ENCODE measurements around the gene PTGES2.

PTGES2 gene

GRCh38 chr9:128070874-128071273 lies 56.7 kb downstream of the PTGES2 start:
- TF ChIP-seq CTCF (IDR thresholded peaks at IDR 0.05): no peak
- H3K4me3 ChIP-seq: no peak overlapping the region
- peak overlapping the region; percentile 78 to 95 for H3K27ac ChIP-seq
- no peaks in the 10 kb centered on the region for H3K36me3 ChIP-seq
- no peaks in the 10 kb centered on the region for H3K27me3 ChIP-seq
- H3K4me1 ChIP-seq: peaks cover 6 to 77% (median 47%) of the 10 kb centered on the region in 4 donors
- DNase-seq: no peak
- intact Hi-C loops (cut with DNase I; ENCODE audit: low total_unique reads): no loop called here
- H3K9me3 ChIP-seq: no peaks in the 10 kb centered on the region

All from tibial artery (tissue), 4 donors.